KMS-11 (cell line): ENCODE results near the gene LRRC49.
"Not testable (repeated sequence)": the region's sequence is repeated elsewhere in the genome, so short reads cannot be mapped to it uniquely, and the experiment has no call there.

Experiments used
- H2AFZ ChIP-seq: fragments of 200-600 bp; sonication (generic); 2 replicates; pipeline ENCODE4 v1.6.1; 2016; ENCODE audit warnings: antibody characterized with exemption, mixed run types, low read depth
- H3K27ac ChIP-seq: fragments of 200-600 bp; sonication (generic); 2 replicates; pipeline ENCODE4 v1.6.1; 2016; ENCODE audit warnings: mild to moderate bottlenecking, mixed run types
- H3K27me3 ChIP-seq: fragments of 200-600 bp; sonication (generic); 2 replicates; pipeline ENCODE4 v1.6.1; 2017; ENCODE audit warnings: mild to moderate bottlenecking, low read depth, mixed run types, moderate library complexity; ENCODE audit not compliant: insufficient read depth
- H3K36me3 ChIP-seq: fragments of 200-600 bp; sonication (generic); 2 replicates; pipeline ENCODE4 v1.6.1; 2017; ENCODE audit warnings: mild to moderate bottlenecking, mixed run types; ENCODE audit not compliant: insufficient read depth
- H3K4me1 ChIP-seq: fragments of 200-600 bp; sonication (generic); 2 replicates; pipeline ENCODE4 v1.6.1; 2016; ENCODE audit warnings: mild to moderate bottlenecking, low read depth, mixed run types; ENCODE audit not compliant: poor library complexity, severe bottlenecking
- H3K4me2 ChIP-seq: fragments of 200-600 bp; sonication (generic); 2 replicates; pipeline ENCODE4 v1.7.0; 2016; ENCODE audit warnings: mild to moderate bottlenecking, mixed run types
- H3K4me3 ChIP-seq: fragments of 200-600 bp; sonication (generic); IDR thresholded peaks from 2 replicates; pipeline ENCODE4 v1.6.1; 2017; ENCODE audit warnings: low read depth, low read length, mixed read lengths; ENCODE audit not compliant: insufficient read depth
- H3K79me2 ChIP-seq: fragments of 200-600 bp; sonication (generic); 2 replicates; pipeline ENCODE4 v1.6.1; 2016; ENCODE audit warnings: low read depth, mixed run types; ENCODE audit not compliant: insufficient read depth
- H3K9ac ChIP-seq: fragments of 200-600 bp; sonication (generic); 2 replicates; pipeline ENCODE4 v1.6.1; 2016; ENCODE audit warnings: mild to moderate bottlenecking, mixed run types
- H4K20me1 ChIP-seq: fragments of 200-600 bp; sonication (generic); 2 replicates; pipeline ENCODE4 v1.6.1; 2016; ENCODE audit warnings: mild to moderate bottlenecking, mixed run types; ENCODE audit not compliant: insufficient read depth
- TF ChIP-seq, protein P1 (sequence below): fragments of 200-600 bp; sonication (generic); conservative IDR thresholded peaks from 2 replicates; pipeline ENCODE4 v1.6.1; 2017; ENCODE audit warnings: low read depth, mild to moderate bottlenecking, antibody characterized with exemption, low read length, moderate library complexity, mixed read lengths

LRRC49 gene

DNA sequence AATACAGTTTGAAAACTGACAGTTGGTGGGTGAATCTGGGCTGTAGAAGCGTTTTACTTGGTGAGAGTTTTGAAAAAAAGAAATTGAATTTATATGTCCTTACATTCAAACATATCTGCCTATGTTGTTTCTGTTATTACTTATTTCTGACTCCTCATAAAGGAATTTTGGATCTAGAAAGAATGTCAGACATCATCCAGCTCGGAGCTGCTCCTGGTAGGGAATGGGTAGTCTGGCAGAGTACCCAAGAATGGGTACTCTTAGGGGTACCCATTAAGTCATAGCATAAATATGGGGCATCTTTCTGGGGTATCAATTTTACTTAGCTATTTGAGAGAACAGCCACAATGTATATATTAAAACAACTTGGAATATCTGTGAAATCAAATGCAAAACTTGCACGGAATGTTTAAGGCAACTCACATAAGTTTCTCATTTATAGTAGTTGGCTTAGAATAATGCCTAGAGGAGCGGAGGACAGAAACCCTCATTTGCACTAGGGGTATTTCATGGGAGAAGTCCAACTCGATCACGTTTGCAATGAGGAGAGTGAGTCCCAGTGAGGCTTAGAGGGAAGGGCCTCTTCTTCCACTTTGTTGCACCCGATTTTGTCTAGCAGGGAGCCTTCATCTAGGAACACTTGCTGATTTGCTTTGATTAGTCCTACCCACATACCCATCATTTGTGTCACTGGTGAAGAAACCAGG lies 36.3 kb upstream of the LRRC49 start:
- Histone ChIP-seq H2AFZ (no peak overlapping the region), H3K9ac (no peak overlapping the region), H3K27ac (no peak overlapping the region), H3K36me3 (no peaks in the 10 kb centered on the region), H3K4me2 (no peak overlapping the region), H3K27me3 (no peaks in the 10 kb centered on the region), H3K79me2 (no peaks in the 10 kb centered on the region), H3K4me3 (no peak overlapping the region), H4K20me1 (no peaks in the 10 kb centered on the region), H3K4me1 (no peaks in the 10 kb centered on the region)
- TF ChIP-seq, protein P1, sequence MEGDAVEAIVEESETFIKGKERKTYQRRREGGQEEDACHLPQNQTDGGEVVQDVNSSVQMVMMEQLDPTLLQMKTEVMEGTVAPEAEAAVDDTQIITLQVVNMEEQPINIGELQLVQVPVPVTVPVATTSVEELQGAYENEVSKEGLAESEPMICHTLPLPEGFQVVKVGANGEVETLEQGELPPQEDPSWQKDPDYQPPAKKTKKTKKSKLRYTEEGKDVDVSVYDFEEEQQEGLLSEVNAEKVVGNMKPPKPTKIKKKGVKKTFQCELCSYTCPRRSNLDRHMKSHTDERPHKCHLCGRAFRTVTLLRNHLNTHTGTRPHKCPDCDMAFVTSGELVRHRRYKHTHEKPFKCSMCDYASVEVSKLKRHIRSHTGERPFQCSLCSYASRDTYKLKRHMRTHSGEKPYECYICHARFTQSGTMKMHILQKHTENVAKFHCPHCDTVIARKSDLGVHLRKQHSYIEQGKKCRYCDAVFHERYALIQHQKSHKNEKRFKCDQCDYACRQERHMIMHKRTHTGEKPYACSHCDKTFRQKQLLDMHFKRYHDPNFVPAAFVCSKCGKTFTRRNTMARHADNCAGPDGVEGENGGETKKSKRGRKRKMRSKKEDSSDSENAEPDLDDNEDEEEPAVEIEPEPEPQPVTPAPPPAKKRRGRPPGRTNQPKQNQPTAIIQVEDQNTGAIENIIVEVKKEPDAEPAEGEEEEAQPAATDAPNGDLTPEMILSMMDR: no peak

DNA sequence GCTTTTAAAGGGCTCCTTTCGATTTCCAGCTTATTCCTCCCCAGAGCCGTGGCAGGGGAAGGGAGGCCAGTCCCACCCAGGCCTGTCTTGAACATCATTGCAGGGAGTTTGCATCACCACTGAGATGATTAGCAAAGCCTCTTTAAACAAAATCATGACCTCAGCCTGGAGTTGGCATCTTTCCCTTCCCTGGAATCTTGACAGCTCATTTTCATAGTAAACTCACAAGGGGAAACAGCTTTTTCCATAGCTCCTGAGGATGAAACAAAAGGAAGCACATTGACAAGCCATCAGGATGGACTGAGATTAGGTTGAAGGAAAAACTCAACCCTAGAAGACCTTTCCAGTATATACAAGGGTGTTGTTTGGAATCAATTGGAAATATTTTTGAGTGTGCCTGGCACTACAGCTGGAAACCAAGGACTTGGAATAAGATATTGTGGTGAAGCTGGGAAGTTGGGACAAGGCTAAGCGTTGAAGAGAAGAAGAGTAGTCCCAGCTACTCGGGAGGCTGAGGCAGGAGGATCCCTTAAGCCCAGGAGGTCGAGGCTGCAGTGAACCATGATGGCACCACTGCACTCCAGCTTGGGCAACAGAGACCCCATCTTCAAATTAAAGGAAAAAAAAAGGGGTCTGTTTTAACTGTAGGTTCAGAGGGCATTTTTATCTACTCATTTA lies 35.6 kb upstream of the LRRC49 start:
- TF ChIP-seq, protein P1: no peak
- H4K20me1 ChIP-seq: no peaks in the 10 kb centered on the region
- no peaks in the 10 kb centered on the region for H3K36me3 ChIP-seq
- no peak overlapping the region for H3K4me3 ChIP-seq
- H3K9ac ChIP-seq: no peak overlapping the region
- H3K4me1 ChIP-seq: no peaks in the 10 kb centered on the region
- no peak overlapping the region for H2AFZ ChIP-seq
- no peaks in the 10 kb centered on the region for H3K79me2 ChIP-seq
- H3K4me2 ChIP-seq: no peak overlapping the region
- no peak overlapping the region for H3K27ac ChIP-seq
- H3K27me3 ChIP-seq: no peaks in the 10 kb centered on the region

DNA sequence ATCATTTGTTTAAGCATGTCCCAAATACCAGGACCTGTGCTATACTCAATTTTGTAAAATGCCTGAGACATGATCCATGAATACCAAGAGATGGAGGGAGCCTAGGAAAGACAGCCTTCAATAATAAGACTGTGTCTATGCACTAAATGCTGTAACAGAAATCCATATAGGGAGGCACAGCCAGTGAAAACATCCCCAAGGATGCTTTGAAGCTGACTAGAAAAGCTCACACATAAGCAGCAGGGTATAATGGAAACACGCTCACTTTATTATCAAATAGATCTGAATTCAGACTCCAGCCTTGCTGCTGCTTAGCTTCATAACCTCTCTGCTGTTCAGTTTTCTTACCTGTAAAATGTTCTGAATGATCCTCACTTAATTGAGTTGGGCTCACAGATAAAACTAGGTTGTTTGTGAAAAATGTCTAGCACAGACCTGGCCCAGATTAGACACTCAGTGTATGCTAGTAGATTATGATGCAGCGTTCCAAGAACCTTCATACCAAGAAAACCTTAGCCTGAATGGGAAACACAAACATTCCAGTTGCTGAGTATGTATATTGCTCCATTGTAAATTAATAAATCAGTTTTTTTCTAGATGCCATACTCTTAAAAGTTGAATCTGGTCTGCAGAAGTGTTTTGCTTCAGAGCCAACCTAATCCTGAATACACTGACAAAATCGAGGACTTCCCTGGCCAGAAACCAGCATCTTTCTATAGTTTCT lies 34.9 kb upstream of the LRRC49 start:
- Histone ChIP-seq H3K4me3 (no peak overlapping the region), H3K79me2 (no peaks in the 10 kb centered on the region), H4K20me1 (no peaks in the 10 kb centered on the region), H3K27me3 (no peaks in the 10 kb centered on the region), H3K9ac (no peak overlapping the region), H3K27ac (no peak overlapping the region), H3K4me2 (no peak overlapping the region), H3K4me1 (no peaks in the 10 kb centered on the region), H3K36me3 (no peaks in the 10 kb centered on the region), H2AFZ (no peak overlapping the region)
- TF ChIP-seq, protein P1: no peak

DNA sequence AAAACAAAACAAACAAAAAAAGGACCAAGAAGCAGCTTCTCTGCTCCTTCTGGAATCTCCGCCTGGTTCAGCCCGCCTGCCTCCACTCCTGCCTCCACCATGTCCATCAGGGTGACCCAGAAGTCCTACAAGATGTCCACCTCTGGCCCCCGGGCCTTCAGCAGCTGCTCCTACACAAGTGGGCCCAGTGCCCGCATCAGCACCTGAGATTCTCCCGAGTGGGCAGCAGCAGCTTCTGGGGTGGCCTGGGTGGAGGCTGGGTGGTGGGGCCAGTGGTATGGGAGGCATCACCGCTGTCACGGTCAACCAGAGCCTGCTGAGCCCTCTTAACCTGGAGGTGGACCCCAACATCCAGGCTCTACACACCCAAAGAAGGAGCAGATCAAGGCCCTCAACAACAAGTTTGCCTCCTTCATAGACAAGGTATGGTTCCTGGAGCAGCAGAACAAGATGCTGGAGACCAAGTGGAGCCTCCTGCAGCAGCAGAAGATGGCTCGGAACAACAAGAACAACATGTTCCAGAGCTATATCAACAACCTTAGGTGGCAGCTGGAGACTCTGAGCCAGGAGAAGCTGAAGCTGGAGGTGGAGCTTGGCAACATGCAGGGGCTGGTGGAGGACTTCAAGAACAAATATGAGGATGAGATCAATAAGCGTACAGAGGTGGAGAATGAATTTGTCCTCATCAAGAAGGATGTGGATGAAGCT lies 33.9 kb upstream of the LRRC49 start:
- H2AFZ ChIP-seq, H3K9ac ChIP-seq, H3K27ac ChIP-seq, H3K4me3 ChIP-seq, H3K4me2 ChIP-seq, H3K36me3 ChIP-seq, H3K27me3 ChIP-seq, H4K20me1 ChIP-seq, H3K79me2 ChIP-seq, H3K4me1 ChIP-seq: not testable (repeated sequence)
